Pancreas (tissue), 10 donors: ENCODE data around the gene TJP3. TPM values are rescaled to one million over a fixed set of nuclear protein-coding genes. Genes with fewer than 3 reads are reported as not detected.

Experiments
- ATAC-seq, 4 donors: fragments of 200-7000 bp; cut with Tn5 transposase; one replicate each; pipeline versions ENCODE4 v1.8.0 to v1.9.1; 2020; ENCODE audit warnings: mild to moderate bottlenecking in 4 of 4, moderate library complexity in 4 of 4
- DNase-seq, 6 donors: peaks; one replicate each; pipeline ENCODE4 v3.0.0-alpha.2; 2020
- FAIRE-seq: peaks from 2 replicates; lab custom pipeline; 2012; peaks lifted over from hg19 to GRCh38; lab: Jason Lieb, UNC
- H3K27ac ChIP-seq, 4 donors: fragments of 200-600 bp; sonication (generic); 1 replicate in 3 of 4; 2 replicates in 1 of 4; pipeline versions ENCODE4 v1.5.0 to v1.8.0; 2020
- H3K27me3 ChIP-seq, 4 donors: fragments of 200-600 bp; one replicate each; pipeline ENCODE4 v1.8.0; 2021
- H3K36me3 ChIP-seq, 3 donors: fragments of 200-600 bp; sonication (generic) in 1 of 3; one replicate each; pipeline versions ENCODE4 v1.5.0 to v1.8.0; 2020 to 2021
- H3K4me1 ChIP-seq, 3 donors: fragments of 200-600 bp; one replicate each; pipeline ENCODE4 v1.8.0; 2021
- H3K4me3 ChIP-seq, 4 donors: fragments of 200-600 bp; sonication (generic) in 2 of 4; one replicate each; pipeline versions ENCODE4 v1.5.0 to v1.8.0; 2020 to 2021
- H3K9me3 ChIP-seq, 4 donors: fragments of 200-600 bp; one replicate each; pipeline ENCODE4 v1.8.0; 2021
- CTCF ChIP-seq, 4 donors: fragments of 200-600 bp; sonication (generic) in 3 of 4; IDR thresholded peaks; one replicate each; pipeline versions ENCODE4 v1.5.0 to v1.8.0; 2021; ENCODE audit warnings: antibody characterized with exemption in 4 of 4
- WGBS, 2 donors: extraction: QIAGEN DNeasy Blood & Tissue Kit; methylation state at CpG; one replicate each; pipeline ENCODE4 v1.1.7; 2013; 5-methylcytosine and 5-hydroxymethylcytosine counted together
- intact Hi-C, 3 donors: fragments of 100-400 bp; cut with DNase I; formaldehyde crosslinking; loops; one replicate each; pipeline versions ENCODE4 v1.11.1 to v1.14.2; 2022
- polyA plus RNA-seq, 2 donors: library from polyadenylated mRNA; stranded (reverse); fragments of 200-250 nt; gene quantifications; one replicate each; pipeline ENCODE4 v1.2.3, GENCODE V29; 2013
- total RNA-seq, 6 donors: library from RNA; stranded (reverse); fragmentation: NEBNext Ultra II Directional in 4 of 6; extraction: Animal tissue kit (Norgen Biotek cat#: 25700) in 4 of 6; gene quantifications; one replicate each; pipeline versions ENCODE4 v1.2.1 to v1.2.4, GENCODE V29; 2021 to 2023
- donor health status: healthy with polysubstance abuse.
- donor health status: DM: no; HTN: no; CAD: no; lungs with moderate emphysema.
- donor health status: DM: no; HTN: no; CAD: no.
- donor health status: control.
- donor health status: control.
- donor health status: Bipolar disorder and iron deficiency.
- donor health status: DM: yes; HTN: yes; CAD: no.
- donor health status: DM: no; HTN: no; CAD: no.
- donor health status: DM: no; HTN: no; CAD: no.
- donor health status: DM: yes; HTN: yes; CAD: no.

TJP3 gene
- total and polyA plus RNA-seq, 8 donors = 9.2 to 36.0 (median 15.8) TPM

GRCh38 chr19:3671680-3672574, 36.3 kb upstream of the TJP3 start:
- Histone ChIP-seq H3K9me3 (no peaks in the 10 kb centered on the region), H3K27me3 (no peaks in the 10 kb centered on the region), H3K4me3 (no peak overlapping the region), H3K4me1 (no peaks in the 10 kb centered on the region), H3K36me3 (no peaks in the 10 kb centered on the region), H3K27ac (peak overlapping the region in 2 of 4 donors; percentile 45 to 48)
- ATAC-seq (no peak), FAIRE-seq (no peak), DNase-seq (no peak)
- 82 to 84% methylated on average over 40 of the region's 40 CpGs for WGBS, 2 donors
- no peak for TF ChIP-seq CTCF (IDR thresholded peaks at IDR 0.05)
- intact Hi-C loops = loop anchor here in 1 of 3 donors (10.0 kb wide), 1 partner anchor 143 kb away; no protein-coding TSS in a partner anchor

GRCh38 chr19:3672575-3672948, 35.6 kb upstream of the TJP3 start:
- ATAC-seq = no peak
- intact Hi-C loops = loop anchor here in 1 of 3 donors (10.0 kb wide), 1 partner anchor 142 kb away; no protein-coding TSS in a partner anchor
- 92 to 95% methylated on average over 8 of the region's 8 CpGs for WGBS, 2 donors
- no peak for FAIRE-seq
- no peaks in the 10 kb centered on the region for H3K27me3 ChIP-seq
- H3K4me1 ChIP-seq = no peaks in the 10 kb centered on the region
- no peak for TF ChIP-seq CTCF (IDR thresholded peaks at IDR 0.05)
- DNase-seq = no peak
- no peak overlapping the region for H3K27ac ChIP-seq
- H3K9me3 ChIP-seq = no peaks in the 10 kb centered on the region
- no peaks in the 10 kb centered on the region for H3K36me3 ChIP-seq
- no peak overlapping the region for H3K4me3 ChIP-seq

GRCh38 chr19:3672993-3673392, 35.2 kb upstream of the TJP3 start:
- H3K27ac ChIP-seq = no peak overlapping the region

GRCh38 chr19:3673506-3674439, 34.4 kb upstream of the TJP3 start:
- H3K4me1 ChIP-seq = no peaks in the 10 kb centered on the region
- no peak for ATAC-seq
- no peak for FAIRE-seq
- H3K27me3 ChIP-seq = no peaks in the 10 kb centered on the region
- peak in 1 of 6 donors; percentile 66 for DNase-seq
- no peak overlapping the region for H3K4me3 ChIP-seq
- H3K9me3 ChIP-seq = no peaks in the 10 kb centered on the region
- no peak overlapping the region for H3K27ac ChIP-seq
- intact Hi-C loops = loop anchor here in 1 of 3 donors (10.0 kb wide), 1 partner anchor 141 kb away; no protein-coding TSS in a partner anchor
- no peak for TF ChIP-seq CTCF (IDR thresholded peaks at IDR 0.05)
- no peaks in the 10 kb centered on the region for H3K36me3 ChIP-seq
- 96 to 98% methylated on average over 33 to 34 of the region's 34 CpGs for WGBS, 2 donors

More at GRCh38 chr19:3672993-3673392, 35.2 kb upstream of the TJP3 start:
- TF ChIP-seq CTCF (IDR thresholded peaks at IDR 0.05) = no peak
- H3K4me1 ChIP-seq = no peaks in the 10 kb centered on the region
- H3K9me3 ChIP-seq = no peaks in the 10 kb centered on the region
- intact Hi-C loops = loop anchor here in 1 of 3 donors (10.0 kb wide), 1 partner anchor 142 kb away; no protein-coding TSS in a partner anchor
- 92 to 97% methylated on average over 13 of the region's 13 CpGs for WGBS, 2 donors
- no peaks in the 10 kb centered on the region for H3K27me3 ChIP-seq
- no peaks in the 10 kb centered on the region for H3K36me3 ChIP-seq
- FAIRE-seq = no peak
- DNase-seq = peak in 1 of 6 donors; percentile 54
- ATAC-seq = no peak
- no peak overlapping the region for H3K4me3 ChIP-seq
